Measurements from ENCODE around the gene SEM1.
"Not testable (repeated sequence)": the region's sequence is repeated elsewhere in the genome, so short reads cannot be mapped to it uniquely, and the experiment has no call there.

Gene SEM1

GRCh38 chr7:96700516-96700915 is 9.1 kb downstream of the SEM1 start:
- DNase-seq = no peak

DNA sequence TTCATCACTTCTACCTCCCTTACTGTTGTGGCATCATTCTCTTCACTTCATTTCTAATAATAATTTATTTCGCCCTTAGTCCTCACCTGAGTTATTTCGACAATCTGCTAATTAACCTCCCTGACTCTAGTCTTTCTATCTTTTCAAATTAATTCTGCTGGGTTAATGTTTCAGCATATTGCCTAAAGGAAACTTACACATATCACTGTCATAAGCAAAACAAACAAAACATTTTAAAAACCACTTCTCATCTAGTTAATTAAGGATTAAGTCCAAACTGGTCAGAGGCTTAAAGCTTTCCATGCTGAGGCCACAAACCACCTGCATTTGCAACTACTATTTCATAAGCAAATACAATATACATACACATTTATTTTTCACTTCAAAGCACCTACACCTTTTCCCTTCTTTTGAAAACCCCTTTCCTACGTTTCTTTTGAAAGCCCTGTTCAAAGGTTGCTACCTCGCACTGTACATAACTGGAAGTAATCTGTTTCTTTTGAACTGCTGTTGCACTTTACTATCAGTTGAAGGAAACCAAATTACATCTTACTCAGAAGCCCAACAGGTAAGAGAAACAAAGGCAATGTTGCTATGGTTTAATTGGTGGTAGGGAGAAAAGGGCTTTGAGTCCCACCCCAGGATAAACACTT is 10.3 kb downstream of the SEM1 start:
- DNase-seq = no peak

DNA sequence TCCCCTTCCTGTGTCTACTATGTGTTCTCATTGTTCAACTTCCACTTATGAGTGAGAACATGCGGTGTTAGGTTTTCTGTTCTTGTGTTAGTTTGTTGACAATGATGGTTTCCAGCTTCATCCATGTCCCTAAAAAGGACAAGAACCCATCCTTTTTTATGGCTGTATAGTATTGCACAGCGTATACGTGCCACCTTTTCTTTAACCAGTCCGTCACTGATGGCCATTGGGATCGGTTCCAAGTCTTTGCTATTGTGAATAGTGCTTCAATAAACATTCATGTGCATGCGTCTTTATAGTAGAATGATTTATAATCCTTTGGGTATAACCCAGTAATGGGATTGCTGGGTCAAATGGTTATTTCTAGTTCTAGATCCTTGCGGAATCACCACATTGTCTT is 11.2 kb downstream of the SEM1 start:
- peak; percentile 20 for DNase-seq

DNA sequence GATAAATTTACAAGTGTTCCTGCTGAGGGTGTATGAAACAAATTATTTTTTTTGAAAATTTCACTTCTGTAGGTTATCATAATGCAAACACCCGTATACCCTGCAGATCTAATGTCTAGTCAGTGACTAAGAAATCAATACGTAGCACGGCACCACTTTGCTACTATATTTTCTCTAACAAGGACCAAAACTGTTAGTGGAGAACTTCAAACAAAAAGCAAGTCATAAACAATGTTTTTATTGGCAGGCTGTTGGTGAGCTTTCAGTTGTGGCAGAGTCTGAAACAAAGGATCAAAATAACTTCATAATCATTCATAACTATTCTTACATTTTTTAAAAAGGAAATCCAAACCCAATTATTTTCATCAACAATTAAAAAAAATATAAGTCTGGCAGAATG is 11.8 kb downstream of the SEM1 start:
- DNase-seq = no peak

DNA sequence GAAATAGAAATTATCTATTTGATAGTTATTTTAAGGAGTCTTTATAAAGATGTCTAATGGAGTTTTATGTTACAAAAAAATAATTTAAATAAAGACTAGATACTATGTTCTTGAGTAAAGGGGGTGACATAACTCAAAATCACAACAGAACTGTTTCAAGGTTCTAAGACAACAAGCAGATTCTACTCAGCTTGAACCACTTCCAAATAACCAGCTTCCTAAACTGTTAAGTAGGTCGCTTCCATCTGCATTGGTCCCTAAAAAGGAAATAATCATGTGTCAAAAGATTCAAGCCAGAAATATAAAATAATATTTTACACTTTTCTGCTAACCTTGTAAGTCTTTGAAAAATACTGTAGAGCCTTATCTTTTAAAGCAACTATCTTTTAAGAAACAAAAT is 14.1 kb downstream of the SEM1 start:
- DNase-seq = no peak

DNA sequence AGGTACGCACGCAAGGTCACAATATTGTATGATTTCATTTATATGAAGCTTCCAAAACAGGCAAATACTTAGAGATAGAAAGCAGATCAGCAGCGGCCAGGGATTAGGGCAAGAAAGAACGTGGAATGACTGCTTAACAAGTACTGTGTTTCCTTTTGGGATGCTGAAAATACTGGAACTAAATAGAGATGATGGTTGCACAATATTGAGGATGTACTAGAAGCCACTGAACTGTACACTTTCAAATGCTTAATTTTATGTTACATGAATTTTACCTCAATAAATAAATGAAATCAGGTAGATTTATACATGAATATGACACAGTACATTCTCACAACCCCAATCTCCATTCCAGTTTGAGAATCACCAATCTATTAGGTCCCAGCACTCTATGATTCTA is 15.6 kb downstream of the SEM1 start:
- DNase-seq = no peak

- no peak for DNase-seq
Observed at GRCh38 chr7:96691702-96692101, 17.9 kb downstream of the SEM1 start.

DNA sequence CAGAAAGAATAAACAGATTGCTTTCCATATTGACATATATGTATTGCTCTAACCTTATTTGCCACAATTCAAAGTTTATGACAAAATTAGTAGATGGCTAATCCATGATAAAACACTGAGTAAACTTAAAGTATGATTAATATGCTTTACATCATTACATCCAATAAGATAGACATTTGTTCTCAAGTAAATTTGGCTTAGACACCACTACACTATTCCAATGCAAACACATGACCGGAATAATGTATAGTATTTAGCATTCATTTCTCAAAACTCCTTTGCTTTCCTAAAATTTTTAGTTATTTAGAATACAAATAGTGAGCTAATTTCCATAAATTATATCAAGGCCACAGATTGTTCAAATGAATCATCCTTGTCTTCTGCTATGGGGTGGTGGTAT is 20.2 kb downstream of the SEM1 start:
- no peak for DNase-seq

DNA sequence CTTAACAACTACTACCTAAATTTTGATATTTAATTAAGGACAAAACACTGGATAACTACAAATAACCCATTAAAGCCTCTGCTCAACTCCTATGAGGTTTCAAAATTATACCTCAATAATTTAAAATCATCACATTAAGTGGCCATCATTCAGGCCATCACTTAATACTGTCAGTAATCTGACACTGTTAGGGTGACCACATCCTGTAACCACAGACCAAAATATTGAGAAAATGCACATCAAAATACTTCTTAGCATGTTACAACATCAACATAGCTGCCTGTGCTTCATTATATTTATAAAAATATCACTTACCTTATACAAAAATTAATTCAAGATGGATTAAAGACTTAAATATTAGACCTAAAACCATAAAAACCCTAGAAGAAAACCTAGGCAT is 23.3 kb downstream of the SEM1 start:
- no peak for DNase-seq

DNA sequence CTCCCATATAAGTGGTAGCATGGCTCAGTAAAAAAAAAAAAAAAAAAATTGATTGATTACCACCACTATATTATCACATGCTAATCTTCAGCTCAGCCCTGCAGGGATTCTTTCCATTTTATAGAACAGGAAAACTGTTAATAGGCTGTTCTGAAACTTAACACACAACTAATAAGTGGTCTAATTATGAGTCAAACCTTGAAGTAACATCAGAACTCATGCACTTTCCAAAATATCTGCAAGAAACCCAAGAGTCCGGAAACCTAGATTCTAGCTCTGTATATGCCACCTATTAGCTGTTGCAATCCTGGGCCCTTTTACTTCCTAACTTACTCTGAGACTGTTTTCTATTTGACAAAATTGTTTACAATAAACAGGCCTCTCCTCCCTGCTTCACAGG is 23.9 kb downstream of the SEM1 start:
- DNase-seq = no peak

DNA sequence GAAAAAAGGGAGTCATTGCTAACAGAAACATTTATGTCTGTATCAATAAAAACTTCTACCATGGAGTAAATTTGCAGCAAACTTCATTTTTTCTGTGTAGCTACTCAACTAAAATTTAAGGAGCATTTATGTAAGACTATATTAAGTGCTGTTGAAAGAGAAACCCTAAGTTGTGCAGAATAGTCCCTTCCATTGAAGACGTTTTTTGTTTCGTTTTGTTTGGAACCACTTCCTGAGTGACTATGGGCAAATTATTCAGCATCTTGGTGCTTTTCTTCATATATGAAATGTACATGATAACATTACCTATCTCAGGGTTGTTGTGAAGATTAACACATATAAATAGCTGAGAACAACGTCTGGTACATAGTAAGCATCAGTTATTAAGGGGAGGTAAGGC is 24.3 kb downstream of the SEM1 start:
- no peak for DNase-seq

- DNase-seq = no peak
Observed at GRCh38 chr7:96679886-96680285, 29.8 kb downstream of the SEM1 start.

- DNase-seq = no peak
Observed at GRCh38 chr7:96676919-96677318, 32.7 kb downstream of the SEM1 start.

- no peak for DNase-seq
Observed at GRCh38 chr7:96675548-96675947, 34.1 kb downstream of the SEM1 start.

DNA sequence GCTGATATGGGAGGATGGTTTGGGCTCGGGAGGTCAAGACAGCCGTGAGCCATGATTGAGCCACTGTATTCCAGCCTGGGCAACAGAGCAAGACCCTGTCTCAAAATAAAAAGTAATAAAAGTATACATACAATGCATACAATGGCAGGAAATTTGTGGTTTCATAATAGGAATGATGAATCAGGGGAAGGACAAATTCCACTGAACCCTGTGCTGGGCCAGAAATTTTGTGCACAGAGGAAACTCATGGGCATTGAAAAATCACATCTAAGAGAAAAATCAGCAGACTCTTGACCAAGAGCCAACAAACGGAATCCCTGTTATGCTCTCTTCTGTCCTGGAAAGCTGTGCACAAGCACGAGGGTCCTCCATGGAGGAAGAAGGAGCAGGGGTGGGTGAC is 35.1 kb downstream of the SEM1 start:
- no peak for DNase-seq

DNA sequence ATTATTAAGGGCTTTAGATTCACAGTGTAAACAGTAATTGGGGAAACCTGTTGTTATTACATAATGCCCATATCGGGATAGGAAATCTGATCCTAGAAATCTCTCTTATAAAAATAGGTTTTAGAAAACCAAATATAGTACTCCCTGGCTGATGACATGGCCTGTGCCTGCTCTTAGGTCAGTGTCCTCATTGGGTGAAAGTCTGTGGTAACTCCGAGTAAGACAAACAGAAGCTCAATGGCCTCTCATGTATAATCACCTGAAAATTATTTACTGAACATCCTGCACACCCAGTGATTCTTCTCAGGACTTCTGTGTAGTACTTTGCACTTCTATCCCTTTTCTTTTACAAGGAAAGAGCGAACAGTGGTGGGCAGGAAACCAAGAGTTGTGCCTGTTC is 37.8 kb downstream of the SEM1 start:
- DNase-seq = no peak

GRCh38 chr7:96670338-96671289 is 39.0 kb downstream of the SEM1 start:
- DNase-seq = peak; percentile 63

DNA sequence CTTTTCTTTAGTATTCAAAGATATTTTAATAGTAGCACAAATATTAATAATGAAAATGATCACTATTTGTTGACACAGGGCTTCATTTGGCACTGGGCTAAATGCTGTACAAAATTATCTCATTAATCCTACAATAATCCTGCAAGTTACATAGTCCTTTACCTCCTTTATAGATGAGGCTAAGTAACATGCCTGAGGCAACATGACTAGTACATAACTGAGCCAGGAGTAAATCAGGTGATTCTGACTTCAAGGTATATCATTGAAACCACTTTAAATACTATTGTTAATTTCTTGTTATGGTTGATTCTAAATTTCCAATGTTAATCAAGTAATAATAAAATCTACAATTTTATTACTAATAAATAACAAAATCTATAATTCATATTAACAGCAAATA is 39.8 kb downstream of the SEM1 start:
- no peak for DNase-seq

GRCh38 chr7:96667026-96667425 is 42.6 kb downstream of the SEM1 start:
- no peak for DNase-seq

DNA sequence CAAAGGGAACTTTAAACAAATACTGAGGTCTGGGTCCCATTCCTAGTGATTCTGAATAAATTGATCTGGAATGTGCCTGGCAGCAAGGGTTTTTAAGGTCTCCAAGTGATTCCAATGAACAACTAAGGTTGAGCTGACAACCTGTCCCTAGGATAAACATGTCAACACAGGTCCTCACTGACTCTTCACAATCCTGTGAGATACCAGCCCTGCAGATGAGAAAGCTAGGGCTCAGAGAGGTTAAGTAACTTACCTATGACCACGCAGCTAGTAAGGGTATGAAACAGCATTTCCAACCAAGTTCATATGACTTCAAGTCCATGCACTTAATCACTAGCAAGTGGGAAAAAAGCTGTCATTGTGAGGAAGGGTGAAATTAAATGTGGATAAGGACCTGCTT is 44.0 kb downstream of the SEM1 start:
- no peak for DNase-seq

GRCh38 chr7:96664793-96665192 is 44.9 kb downstream of the SEM1 start:
- no peak for DNase-seq

DNA sequence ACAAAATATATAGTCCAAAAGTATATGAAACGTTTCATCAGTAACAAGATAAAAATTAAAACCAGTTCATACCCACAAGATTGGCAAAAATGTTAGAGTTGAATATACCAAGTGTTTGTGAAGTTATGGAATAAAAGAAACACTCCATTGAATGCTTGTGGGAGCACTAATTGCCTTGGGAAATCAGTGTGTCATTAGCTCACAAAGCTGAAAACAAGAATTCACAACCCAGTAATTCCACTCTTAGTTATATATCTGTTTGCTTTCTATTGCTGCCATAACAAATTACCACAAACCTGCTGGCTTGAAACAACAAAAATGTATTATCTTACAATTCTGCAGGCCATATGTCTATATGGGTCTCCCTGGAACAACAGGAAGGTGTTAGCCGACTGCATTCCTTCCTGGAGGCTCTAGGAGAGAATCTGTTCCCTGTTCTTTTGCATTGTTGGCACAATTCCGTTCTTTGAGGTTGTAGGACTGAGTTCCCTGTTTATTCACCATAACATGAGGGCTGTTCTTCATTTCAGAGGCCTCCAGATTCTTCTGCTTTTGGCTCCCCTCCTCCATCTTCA is 45.7 kb downstream of the SEM1 start:
- no peak for DNase-seq

- no peak for DNase-seq
Observed at GRCh38 chr7:96663457-96663856, 46.2 kb downstream of the SEM1 start.

DNA sequence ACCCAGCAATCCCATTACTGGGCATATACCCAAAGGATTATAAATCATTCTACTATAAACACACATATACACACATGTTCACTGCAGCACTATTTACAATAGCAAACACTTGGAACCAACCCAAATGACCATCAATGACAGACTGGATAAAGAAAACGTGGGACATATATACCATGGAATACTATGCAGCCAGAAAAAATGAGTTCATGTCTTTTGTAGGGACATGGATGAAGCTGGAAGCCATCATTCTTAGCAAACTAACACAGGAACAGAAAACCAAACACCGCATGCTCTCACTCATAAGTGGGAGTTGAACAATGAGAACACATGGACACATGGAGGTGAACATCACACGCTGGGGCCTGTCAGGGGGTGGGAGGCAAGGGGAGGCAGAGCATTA is 47.5 kb downstream of the SEM1 start:
- DNase-seq = not testable (repeated sequence)
